Stimulated activated CD4-positive, alpha-beta T cell treated with anti-CD3 and anti-CD28 coated beads, Interleukin-1b, Interleukin-23, amount 100 ng/mL, for 1 hour (primary cell): ENCODE data around the gene TM4SF18.
"Not testable (repeated sequence)": the region's sequence is repeated elsewhere in the genome, so short reads cannot be mapped to it uniquely, and the experiment has no call there.

Experiments used
- DNase-seq, 2 donors: peaks; one replicate each; pipeline ENCODE4 v3.0.0-alpha.2; 2020; ENCODE audit warnings: low read depth in 2 of 2

The TM4SF18 gene

GRCh38 chr3:149333176-149333859, at the start of gene TM4SF18:
Gene TM4SF18, minus strand, starts transcription at chr3:149333636. Its CDS starts 254 bp downstream, at chr3:149333382.
- no peak for DNase-seq

DNA sequence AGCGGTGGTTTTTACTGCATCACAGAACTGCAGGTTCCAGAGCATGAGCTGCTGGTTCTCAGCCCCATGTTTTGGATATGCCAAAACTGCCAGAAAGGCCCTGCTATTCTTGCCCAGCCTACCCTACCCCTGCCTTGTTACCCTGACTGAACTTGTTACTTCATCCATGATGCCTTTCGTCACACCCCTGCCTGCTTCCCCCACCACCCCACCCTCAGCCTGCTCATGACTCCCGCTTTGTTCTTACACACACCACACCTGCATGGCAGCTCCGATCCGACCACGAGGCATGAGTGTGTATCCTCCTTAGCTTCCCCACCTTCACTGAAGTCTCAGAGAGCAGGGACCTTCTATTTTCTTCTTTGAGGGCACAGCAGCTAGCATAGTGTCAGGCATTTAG, 49.1 kb upstream of the TM4SF18 start:
- no peak for DNase-seq

- DNase-seq = no peak
These were observed 48.6 kb upstream of the TM4SF18 start for GRCh38 chr3:149382101-149382467.

DNA sequence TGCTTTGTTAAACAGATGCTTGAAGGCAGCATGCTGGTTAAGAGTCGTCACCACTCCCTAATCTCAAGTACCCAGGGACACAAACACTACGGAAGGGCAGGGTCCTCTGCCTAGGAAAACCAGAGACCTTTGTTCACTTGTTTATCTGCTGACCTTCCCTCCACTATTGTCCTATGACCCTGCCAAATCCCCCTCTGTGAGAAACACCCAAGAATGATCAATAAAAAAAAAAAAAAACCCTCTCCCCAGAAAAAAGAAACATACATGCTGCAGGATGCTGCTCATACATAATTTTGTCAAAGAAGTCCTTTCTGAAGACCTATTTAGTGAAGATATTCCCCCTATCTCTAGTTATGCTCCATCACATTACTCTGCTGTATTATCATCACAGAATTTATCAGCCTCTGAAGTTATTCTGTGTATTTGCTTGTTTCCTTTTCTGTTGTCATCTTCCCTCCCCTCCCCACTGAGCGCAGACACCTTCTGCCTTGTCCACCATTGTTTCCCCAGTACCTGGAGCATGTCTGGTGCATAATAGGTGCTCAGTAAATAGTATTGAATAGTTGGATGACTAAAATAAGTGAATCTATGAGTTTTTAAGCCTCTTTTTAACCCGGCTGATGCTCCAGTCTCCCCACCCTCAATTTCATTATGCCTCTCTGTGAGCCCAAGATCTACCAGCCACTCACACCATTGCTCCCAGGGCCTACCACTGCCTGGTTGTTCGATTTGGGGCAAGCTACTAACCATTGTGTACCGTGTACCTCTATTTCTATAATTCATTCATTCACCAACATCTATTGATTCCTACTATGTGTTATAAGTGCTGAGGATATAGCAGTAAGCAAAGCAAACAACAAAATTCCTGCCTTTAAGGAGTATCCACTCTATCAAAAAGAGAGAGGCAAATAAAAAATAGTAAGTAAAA, 48.0 kb upstream of the TM4SF18 start:
- no peak for DNase-seq

DNA sequence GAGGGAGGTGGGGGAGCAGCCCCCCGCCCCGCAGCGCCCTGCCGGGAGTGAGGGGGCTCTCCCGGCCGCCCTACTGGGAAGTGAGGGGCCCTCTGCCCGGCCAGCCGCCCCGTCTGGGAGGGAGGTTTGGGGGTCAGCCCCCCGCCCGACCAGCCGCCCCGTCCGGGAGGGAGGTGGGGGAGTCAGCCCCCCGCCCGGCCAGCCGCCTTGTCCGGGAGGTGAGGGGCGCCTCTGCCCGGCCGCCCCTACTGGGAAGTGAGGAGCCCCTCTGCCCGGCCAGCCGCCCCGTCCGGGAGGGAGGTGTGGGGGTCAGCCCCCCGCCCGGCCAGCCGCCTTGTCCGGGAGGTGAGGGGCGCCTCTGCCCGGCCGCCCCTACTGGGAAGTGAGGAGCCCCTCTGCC, 46.8 kb upstream of the TM4SF18 start:
- DNase-seq = not testable (repeated sequence)

DNA sequence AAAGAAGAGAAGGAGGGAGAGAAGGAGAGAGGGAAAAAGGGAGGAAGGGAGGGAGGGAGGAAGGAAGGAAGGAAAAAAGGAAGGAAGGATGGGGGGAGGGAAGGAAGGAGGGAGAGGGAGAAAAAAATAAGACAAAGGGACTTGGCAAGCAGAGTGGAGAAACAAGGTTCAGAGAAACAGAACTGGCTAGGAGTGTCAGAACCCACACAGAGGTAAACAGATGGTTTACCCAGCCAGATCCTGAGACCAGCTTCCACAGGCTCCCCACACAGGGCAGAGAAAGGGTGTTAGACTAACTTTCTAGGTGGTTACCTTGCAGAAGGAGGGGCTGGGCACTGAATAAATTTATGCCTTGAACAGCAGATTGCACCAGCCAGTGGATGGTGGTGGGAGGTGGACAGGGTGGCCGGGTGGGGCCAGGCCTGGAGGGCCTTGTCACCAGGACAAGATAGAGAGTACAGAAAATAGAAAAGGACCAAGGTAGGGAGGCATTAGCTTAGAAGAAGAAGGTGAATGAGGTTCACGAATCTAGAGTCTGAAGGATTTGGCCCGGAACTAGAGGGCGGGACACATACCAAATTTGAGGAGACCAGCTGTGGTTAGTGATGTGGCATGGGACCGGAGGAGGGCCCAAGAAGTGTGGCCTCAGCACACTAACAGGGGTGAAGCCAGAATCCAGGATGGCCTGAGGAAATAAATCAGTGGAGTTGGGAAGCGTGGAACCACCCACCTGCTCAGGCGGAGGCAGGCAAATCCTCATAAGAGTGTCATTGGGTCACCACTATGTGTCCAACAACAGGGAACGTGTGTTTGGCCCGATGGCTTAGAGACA, 45.3 kb upstream of the TM4SF18 start:
- DNase-seq = no peak

- no peak for DNase-seq
These were observed 44.2 kb upstream of the TM4SF18 start, which contains the start of gene TM4SF1 for GRCh38 chr3:149377408-149378364. Gene TM4SF1, minus strand, starts transcription at chr3:149377649. Its CDS starts 102 bp downstream, at chr3:149377547.

- no peak for DNase-seq
These were observed 43.4 kb upstream of the TM4SF18 start for GRCh38 chr3:149376718-149377407.

DNA sequence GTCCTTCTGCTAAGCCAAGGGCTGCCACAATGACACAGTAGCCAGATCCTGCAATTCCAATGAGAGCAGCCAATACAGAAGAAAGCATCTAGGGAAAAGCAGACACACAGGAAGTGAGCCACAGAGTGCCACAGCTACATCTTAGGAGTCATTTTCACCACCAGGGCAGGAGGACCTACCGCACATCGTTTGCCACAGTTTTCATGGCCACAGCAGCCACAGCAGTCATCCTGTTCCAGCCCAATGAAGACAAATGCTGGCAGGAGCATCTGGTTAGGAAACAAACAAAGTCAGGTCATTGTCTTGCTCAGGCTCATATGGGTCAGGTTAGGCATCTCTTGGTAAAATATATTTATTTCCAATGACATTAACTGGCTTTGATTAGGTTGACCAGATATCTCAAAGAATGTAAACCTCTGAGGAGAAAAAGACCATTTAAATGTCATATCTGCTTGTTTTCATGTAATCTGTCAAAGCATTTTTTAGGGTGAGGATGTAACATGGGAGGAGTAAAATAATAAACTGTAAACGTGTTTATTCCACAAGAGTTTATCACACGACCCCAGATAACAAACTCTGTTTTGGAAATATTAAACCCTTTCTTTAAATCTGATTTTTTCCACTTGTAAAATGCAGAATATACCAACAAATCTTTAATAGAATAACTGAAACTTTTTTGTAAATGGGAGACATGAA, 42.2 kb upstream of the TM4SF18 start:
- no peak for DNase-seq

- no peak for DNase-seq
These were observed 41.5 kb upstream of the TM4SF18 start for GRCh38 chr3:149374793-149375500.

DNA sequence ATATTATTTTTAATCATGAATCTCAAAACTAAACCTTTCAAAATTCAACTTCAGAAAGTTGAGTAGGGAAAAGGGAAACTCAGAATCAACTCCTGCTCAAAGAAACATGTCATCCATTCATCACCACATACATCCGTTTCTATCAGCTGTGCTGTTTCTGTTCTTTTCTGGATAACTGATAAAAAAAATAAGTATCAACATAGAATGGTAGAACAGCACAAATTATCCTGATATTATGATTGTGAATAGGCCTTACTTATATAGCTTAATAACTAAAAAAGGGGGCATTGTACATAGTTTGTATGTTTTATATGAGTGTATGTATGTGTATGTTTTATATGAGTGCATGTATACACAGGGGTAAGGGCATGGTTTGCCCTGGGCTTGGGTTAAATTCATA, 41.0 kb upstream of the TM4SF18 start:
- DNase-seq = no peak

GRCh38 chr3:149373235-149374125, 40.0 kb upstream of the TM4SF18 start:
- no peak for DNase-seq

- DNase-seq = no peak
These were observed 38.3 kb upstream of the TM4SF18 start for GRCh38 chr3:149371723-149372114.

GRCh38 chr3:149371001-149371722, 37.7 kb upstream of the TM4SF18 start:
- DNase-seq = no peak

GRCh38 chr3:149369991-149370866, 36.8 kb upstream of the TM4SF18 start:
- no peak for DNase-seq
